Fibroblast of villous mesenchyme (primary cell): ENCODE measurements around the gene INSIG1. TPM values are rescaled to one million over a fixed set of nuclear protein-coding genes. Genes with fewer than 3 reads are reported as not detected.
A peak's percentile ranks its signal among the peaks of the same experiment; 100 is the strongest.

Source experiments
- DNase-seq: peaks from one replicate; pipeline ENCODE4 v3.0.0-alpha.2; 2010; ENCODE audit warnings: low read depth
- H3K4me3 ChIP-seq: 2 replicates; pipeline ENCODE4 v1.5.1; 2011; ENCODE audit warnings: low read depth, mild to moderate bottlenecking, low read length
- total RNA-seq: library from RNA; depleted of rRNA; stranded (reverse); fragments of >200 nt; gene quantifications from 2 replicates; pipeline ENCODE4 v1.2.3, GENCODE V29; 2012
- TF ChIP-seq, protein P1 (sequence below): IDR thresholded peaks from 2 replicates; pipeline ENCODE4 v1.5.1; 2012; ENCODE audit warnings: low read depth, mild to moderate bottlenecking, low read length; ENCODE audit not compliant: insufficient read depth

The INSIG1 gene
- total RNA-seq, 1 donor: 389 TPM

DNA sequence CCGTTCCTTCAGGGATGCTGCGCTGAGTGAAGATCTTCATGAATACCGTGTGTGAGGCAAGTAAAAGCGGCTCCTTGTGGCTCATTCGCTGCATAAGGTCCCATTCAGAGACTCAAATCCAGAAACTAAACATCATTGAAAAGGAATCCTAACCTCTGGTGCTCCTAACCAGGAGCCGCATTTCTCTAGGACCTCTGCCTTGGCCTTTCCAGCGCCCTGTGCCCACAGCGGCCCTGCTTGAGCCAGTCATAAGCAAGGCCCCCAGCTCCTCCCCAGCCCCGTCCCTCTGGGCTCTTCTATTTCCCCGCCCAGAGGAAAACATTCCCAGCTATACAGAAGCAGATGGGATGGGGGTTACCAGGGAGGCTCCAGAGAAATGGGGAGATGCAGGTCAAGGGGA is 42.6 kb upstream of the INSIG1 start:
- TF ChIP-seq, protein P1, sequence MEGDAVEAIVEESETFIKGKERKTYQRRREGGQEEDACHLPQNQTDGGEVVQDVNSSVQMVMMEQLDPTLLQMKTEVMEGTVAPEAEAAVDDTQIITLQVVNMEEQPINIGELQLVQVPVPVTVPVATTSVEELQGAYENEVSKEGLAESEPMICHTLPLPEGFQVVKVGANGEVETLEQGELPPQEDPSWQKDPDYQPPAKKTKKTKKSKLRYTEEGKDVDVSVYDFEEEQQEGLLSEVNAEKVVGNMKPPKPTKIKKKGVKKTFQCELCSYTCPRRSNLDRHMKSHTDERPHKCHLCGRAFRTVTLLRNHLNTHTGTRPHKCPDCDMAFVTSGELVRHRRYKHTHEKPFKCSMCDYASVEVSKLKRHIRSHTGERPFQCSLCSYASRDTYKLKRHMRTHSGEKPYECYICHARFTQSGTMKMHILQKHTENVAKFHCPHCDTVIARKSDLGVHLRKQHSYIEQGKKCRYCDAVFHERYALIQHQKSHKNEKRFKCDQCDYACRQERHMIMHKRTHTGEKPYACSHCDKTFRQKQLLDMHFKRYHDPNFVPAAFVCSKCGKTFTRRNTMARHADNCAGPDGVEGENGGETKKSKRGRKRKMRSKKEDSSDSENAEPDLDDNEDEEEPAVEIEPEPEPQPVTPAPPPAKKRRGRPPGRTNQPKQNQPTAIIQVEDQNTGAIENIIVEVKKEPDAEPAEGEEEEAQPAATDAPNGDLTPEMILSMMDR: no peak
- DNase-seq: no peak
- no peak overlapping the region for H3K4me3 ChIP-seq

- no peak for DNase-seq
- TF ChIP-seq, protein P1: no peak
- no peak overlapping the region for H3K4me3 ChIP-seq
Observed at GRCh38 chr7:155255621-155256020, 42.1 kb upstream of the INSIG1 start.

GRCh38 chr7:155256081-155256760 is 41.5 kb upstream of the INSIG1 start:
- no peak overlapping the region for H3K4me3 ChIP-seq
- DNase-seq: no peak
- TF ChIP-seq, protein P1: no peak

GRCh38 chr7:155256761-155257481 is 40.8 kb upstream of the INSIG1 start:
- DNase-seq: peak; percentile 14
- H3K4me3 ChIP-seq: no peak overlapping the region
- TF ChIP-seq, protein P1: no peak

- TF ChIP-seq, protein P1: no peak
- H3K4me3 ChIP-seq: no peak overlapping the region
- DNase-seq: peak; percentile 83
Observed at GRCh38 chr7:155257482-155258225, 40.0 kb upstream of the INSIG1 start.

DNA sequence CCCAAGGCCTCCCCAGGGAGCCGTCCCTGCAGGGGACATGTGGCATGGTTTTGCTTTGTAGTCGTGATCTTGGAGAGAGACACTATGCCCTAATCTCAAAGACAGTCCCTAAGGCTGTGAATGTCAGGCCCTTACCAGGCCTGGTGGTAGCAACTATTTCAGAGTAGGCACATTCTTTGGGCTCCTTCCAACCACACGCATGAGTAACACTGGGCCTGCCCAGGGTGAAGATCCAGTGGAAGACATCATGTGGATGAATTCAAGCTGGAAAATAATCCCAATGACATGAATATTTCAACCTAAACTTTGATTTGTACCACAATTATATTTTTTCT is 39.5 kb upstream of the INSIG1 start:
- peak; percentile 92 for DNase-seq
- H3K4me3 ChIP-seq: no peak overlapping the region
- TF ChIP-seq, protein P1: no peak
